ENCODE data around the gene BORCS5. TPM values are rescaled to one million over a fixed set of nuclear protein-coding genes. Genes with fewer than 3 reads are reported as not detected.

BORCS5 gene
- polyA plus RNA-seq, 2 of the 4 experiments (the other 2 are of a cell fraction), result 5.1 to 10.2 TPM

DNA sequence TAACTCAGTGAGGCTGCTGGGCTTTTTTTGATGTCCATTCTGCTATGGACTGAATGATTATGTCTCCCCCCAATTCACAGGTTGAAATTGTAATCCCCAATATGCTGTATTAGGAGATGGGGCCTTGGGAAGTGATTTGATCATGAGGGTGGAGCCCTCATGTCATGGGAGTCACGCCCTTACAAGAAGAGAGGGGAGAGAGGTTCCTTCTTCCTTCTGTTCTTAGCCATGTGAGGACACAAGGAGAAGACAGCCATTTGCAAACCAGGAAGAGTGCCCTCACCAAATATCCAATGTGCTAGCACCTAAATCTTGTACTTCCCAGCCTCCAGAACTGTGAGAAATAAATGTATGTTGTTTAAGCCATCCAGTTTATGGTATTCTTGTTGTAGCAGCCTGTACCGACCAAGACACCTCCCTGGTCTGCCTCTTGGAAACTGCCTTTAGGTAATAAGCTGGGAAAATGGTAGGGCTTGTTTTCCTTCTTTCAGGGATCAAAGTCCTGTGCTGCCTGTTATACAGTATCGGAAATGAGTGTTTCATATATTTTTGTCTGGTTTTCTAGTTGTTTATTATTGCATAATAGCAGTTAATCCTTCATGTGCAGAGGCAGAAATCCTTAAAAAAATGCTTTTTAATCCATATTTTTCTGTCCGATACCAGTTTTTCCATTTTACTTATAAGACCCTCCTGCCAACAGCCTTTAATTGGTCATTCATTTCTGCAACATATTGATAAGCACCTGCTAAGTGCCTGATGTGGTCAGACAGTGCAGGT lies 16.3 kb downstream of the BORCS5 start (continued):
- TF ChIP-seq MAFK (IDR thresholded peaks at IDR 0.05; ENCODE audit: partially characterized antibody) (no peak), CBX2 (IDR thresholded peaks at IDR 0.05; ENCODE audit: borderline replicate concordance, low read depth) (no peak), CEBPB (IDR thresholded peaks at IDR 0.05) (no peak), FOXS1 (CRISPR knock-in tag; IDR thresholded peaks at IDR 0.05) (no peak)
- TF ChIP-seq, protein P1, sequence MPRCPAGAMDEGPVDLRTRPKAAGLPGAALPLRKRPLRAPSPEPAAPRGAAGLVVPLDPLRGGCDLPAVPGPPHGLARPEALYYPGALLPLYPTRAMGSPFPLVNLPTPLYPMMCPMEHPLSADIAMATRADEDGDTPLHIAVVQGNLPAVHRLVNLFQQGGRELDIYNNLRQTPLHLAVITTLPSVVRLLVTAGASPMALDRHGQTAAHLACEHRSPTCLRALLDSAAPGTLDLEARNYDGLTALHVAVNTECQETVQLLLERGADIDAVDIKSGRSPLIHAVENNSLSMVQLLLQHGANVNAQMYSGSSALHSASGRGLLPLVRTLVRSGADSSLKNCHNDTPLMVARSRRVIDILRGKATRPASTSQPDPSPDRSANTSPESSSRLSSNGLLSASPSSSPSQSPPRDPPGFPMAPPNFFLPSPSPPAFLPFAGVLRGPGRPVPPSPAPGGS (IDR thresholded peaks at IDR 0.05), result no peak

DNA sequence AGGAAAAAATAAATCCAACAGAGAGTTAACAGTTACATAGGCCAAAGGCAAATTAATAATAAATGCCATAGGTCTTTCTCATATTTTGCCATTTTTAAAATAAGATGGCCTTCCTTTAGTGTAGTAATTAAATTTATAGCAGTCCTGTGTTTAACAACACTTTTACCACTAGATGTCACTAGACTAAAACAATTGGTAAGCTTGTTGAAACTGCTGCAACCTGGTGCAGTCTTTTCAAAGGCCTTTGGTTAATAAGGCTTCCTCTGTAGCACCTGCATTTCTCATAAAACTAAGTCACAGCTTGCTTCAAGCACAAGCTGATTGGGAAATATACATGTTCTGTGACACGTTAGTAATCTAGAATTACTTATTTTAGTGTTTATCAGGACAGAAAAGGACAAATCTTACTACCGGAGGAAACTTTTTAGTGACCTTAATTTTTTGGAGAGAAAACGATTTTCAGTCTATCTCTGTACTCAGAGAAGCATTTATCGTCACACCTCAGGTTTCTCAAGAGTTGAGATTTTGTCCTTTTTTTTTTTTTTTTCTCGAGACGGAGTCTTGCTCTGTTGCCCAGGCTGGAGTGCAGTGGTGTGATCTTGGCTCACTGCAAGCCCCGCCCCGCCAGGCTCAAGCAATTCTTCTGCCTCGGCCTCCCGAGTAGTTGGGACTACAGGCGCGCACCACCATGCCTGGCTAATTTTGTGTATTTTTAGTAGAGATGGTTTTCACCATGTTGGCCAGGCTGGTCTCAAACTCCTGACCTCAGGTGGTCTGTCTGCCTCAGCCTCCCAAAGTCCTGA lies 20.0 kb downstream of the BORCS5 start:
- CTCF ChIA-PET, result interaction anchor here (0.6 to 4.8 kb wide), 51 partner anchors 9 to 378 kb away, joined by 3 to 49 read pairs (median 4); partner anchors contain the start of gene DUSP16
- H3K4me3 ChIP-seq, result no peak overlapping the region
- peak; percentile 43 for FAIRE-seq
- 79% methylated on average over 12 of the region's 12 CpGs for WGBS (ENCODE audit: missing lambda C conversion rate)
- H3K9me3 ChIP-seq, result no peaks in the 10 kb centered on the region
- TF ChIP-seq SMC3 (IDR thresholded peaks at IDR 0.05) (peak; percentile 98), CEBPB (IDR thresholded peaks at IDR 0.05) (peak in 1 of 2 experiments; percentile 30; a peak in 1 of 4 replicates), RAD21 (conservative IDR thresholded peaks at IDR 0.05 in 1 of 2, IDR thresholded peaks at IDR 0.05 in 1 of 2) (peak; percentile 98 to 99), RFX5 (IDR thresholded peaks at IDR 0.05) (no peak)
- TF ChIP-seq, protein P2, sequence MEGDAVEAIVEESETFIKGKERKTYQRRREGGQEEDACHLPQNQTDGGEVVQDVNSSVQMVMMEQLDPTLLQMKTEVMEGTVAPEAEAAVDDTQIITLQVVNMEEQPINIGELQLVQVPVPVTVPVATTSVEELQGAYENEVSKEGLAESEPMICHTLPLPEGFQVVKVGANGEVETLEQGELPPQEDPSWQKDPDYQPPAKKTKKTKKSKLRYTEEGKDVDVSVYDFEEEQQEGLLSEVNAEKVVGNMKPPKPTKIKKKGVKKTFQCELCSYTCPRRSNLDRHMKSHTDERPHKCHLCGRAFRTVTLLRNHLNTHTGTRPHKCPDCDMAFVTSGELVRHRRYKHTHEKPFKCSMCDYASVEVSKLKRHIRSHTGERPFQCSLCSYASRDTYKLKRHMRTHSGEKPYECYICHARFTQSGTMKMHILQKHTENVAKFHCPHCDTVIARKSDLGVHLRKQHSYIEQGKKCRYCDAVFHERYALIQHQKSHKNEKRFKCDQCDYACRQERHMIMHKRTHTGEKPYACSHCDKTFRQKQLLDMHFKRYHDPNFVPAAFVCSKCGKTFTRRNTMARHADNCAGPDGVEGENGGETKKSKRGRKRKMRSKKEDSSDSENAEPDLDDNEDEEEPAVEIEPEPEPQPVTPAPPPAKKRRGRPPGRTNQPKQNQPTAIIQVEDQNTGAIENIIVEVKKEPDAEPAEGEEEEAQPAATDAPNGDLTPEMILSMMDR (IDR thresholded peaks at IDR 0.05), result peak; percentile 92
- peak; percentile 75 to 87 for DNase-seq (ENCODE audit: low read depth in 1 of 2, low spot score in 1 of 2)
- no peak overlapping the region for H3K4me2 ChIP-seq
- H3K4me1 ChIP-seq, result peaks cover 14% of the 10 kb centered on the region; the same call in 1 of the 3 replicates
- POLR2A ChIA-PET, result interaction anchor here (0.6 to 1.8 kb wide), 3 partner anchors 20 to 231 kb away, joined by 3 to 5 read pairs (median 4); partner anchors contain the start of genes BORCS5 and DUSP16
- H3K27ac ChIP-seq, result peak overlapping the region; percentile 19 to 66
- peak; percentile 92 to 95 for ATAC-seq

DNA sequence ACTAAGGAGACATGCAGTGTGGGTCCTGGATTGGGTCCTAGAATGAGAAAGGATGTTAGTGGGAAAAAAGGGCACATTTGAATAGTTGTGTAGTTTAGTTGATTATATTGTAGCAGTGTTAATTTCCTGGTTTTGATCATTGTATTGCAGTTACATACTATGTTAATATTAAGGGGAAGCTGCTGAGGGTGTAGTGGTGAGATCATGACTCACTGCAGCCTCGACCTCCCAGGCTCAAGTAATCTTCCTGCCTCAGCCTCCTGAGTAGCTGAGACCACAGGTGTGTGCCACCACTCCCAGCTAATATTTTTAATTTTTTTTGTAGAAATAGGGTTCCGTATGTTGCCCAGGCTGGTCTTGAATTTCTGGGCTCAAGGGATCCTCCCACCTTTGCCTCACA lies 21.7 kb downstream of the BORCS5 start:
- Histone ChIP-seq H3K4me3 (no peak overlapping the region), H3K4me2 (no peak overlapping the region), H3K27ac (peak overlapping the region; percentile 19 to 40; a peak in 2 of 6 replicates), H3K9me3 (peaks cover 4% of the 10 kb centered on the region; the same call in 1 of the 3 replicates), H3K4me1 (peaks cover 14% of the 10 kb centered on the region; the same call in 1 of the 3 replicates)
- no peak for TF ChIP-seq ELK1 (IDR thresholded peaks at IDR 0.05; ENCODE audit: low read depth, low read length)
- no peak for DNase-seq (ENCODE audit: low read depth in 1 of 2, low spot score in 1 of 2)
- WGBS (ENCODE audit: missing lambda C conversion rate), result 83% methylated on average over 2 of the region's 2 CpGs
- CTCF ChIA-PET, result interaction anchor here (0.7 to 4.8 kb wide), 5 partner anchors 12 to 359 kb away, joined by 4 to 38 read pairs (median 8); partner anchors contain the start of gene DUSP16
- ATAC-seq, result no peak
- POLR2A ChIA-PET, result no interaction called here
- FAIRE-seq, result no peak
